Stimulated activated memory B cell treated with anti-CD40 and anti-IgM and Interleukin-4, amounts not matched to agents 10 μg/mL and 1 μg/mL and 100 μg/mL, for 72 hours (primary cell): ENCODE data around the gene HOXB13.

Source experiments
- ATAC-seq: fragments of 150-1000 bp; cut with Tn5 transposase; 2 replicates; pipeline ENCODE4 v1.10.0; 2021
- H3K27ac Mint-ChIP-seq: one replicate; pipeline ENCODE4 v1.8.0; 2022; ENCODE audit warnings: mild to moderate bottlenecking, mixed read lengths
- H3K27me3 Mint-ChIP-seq: one replicate; pipeline ENCODE4 v1.8.0; 2022; ENCODE audit warnings: mixed read lengths
- H3K36me3 Mint-ChIP-seq: one replicate; pipeline ENCODE4 v1.8.0; 2022; ENCODE audit warnings: mixed read lengths
- H3K4me1 Mint-ChIP-seq: one replicate; pipeline ENCODE4 v1.8.0; 2022; ENCODE audit warnings: mixed read lengths
- H3K4me3 Mint-ChIP-seq: one replicate; pipeline ENCODE4 v1.8.0; 2022; ENCODE audit warnings: mild to moderate bottlenecking, moderate library complexity, mixed read lengths
- H3K9me3 Mint-ChIP-seq: one replicate; pipeline ENCODE4 v1.8.0; 2022; ENCODE audit warnings: mixed read lengths

HOXB13 gene

DNA sequence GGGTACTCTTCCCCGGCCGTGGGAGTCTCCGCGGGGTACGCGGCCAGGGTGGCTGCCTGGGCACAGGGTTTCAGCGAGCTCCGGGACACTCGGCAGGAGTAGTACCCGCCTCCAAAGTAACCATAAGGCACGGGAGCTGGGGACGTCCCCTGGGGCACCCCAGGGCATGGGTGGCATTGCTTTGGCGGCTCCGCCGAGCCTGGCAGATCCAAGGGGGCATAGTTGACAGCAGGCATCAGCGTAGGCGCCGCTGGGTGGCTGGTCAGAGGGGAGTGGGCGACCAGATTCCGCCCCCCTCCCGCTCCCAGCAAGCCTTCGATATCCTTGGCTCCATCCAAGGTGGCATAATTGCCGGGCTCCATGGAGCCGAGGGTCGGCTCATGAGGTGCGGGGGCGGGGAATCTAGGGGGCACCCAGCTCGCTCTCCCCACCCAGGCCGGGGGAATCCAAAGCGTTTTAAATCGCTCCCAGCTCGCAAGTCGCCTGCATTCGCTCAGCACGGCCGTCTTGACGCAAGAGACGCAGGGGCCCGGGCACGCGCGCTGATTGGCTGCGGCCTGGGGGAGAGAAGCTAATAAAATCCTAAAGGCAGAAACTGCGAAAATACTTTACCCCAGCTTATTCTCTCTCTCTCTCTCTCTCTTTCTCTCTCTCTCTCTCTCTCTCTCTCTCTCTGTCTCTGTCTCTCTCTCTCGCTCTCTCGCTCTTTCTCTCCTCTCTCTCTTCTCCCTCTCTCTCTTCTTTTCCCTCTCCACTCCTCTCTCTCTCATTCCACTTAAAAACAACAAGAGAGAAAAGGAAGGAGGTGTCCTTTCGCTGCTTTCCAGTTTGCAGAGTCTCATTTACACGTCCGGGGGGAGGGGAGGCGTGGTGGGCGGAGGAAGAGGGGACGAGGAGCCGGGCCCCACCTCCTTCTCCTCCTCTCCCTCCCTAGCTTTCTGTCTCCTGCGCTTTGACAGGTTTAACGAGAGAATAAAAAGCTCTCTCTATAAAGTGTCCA lies at the start of gene HOXB13:
Gene HOXB13 (minus strand): TSS at position 519 of the 1,000 bp plus-strand sequence. CDS start 157 bp downstream, at position 362.
- Mint-ChIP-seq H3K36me3 (no peaks in the 10 kb centered on the region), H3K27me3 (peaks cover 96% of the 10 kb centered on the region), H3K9me3 (no peaks in the 10 kb centered on the region), H3K27ac (peak within 1 kb of the TSS; percentile 55), H3K4me1 (peaks cover 43% of the 10 kb centered on the region), H3K4me3 (peak within 1 kb of the TSS; percentile 63)
- no peak for ATAC-seq

DNA sequence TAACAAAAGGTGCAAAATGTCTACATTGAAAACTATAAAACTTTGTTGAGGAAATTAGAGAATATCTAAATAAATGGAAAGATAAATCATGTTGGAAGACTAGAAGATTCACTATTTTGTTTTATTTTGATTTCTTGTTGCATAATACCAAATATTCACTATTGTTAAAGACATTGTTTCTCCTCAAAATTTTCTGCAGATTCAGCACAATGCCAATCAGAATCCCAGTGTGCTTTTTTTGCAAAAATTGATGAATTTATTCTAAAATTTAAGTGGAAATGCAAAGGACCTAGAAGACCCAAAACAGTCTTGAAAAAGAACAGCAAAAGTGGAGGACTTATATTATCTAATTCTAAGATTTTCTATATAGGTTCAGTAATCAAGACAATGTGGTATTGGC lies 48.1 kb upstream of the HOXB13 start:
- Mint-ChIP-seq H3K4me3 (no peak overlapping the region), H3K9me3 (peaks cover 7% of the 10 kb centered on the region), H3K27me3 (peaks cover 76% of the 10 kb centered on the region), H3K27ac (no peak overlapping the region), H3K4me1 (no peaks in the 10 kb centered on the region), H3K36me3 (no peaks in the 10 kb centered on the region)
- ATAC-seq: no peak

DNA sequence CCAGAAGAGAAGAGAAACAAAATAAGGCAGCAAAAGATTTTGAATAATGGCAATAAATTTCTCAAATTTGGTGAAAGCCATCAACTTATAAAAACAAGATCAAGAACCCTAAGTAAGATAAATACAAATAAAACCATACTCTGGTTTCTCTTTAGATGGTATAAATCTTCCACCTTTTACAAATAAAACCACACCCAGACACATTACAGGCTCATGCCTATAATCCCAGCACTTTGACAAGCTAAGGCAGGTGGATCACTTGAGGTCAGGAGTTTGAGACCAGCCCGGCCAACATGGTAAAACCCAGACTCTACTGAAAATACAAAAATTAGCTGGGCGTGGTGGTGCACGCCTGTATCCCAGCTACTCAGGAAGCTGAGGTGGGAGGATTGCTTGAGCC lies 44.7 kb upstream of the HOXB13 start:
- H3K27ac Mint-ChIP-seq: no peak overlapping the region
- H3K4me1 Mint-ChIP-seq: no peaks in the 10 kb centered on the region
- ATAC-seq: no peak
- peaks cover 93% of the 10 kb centered on the region for H3K27me3 Mint-ChIP-seq
- no peaks in the 10 kb centered on the region for H3K36me3 Mint-ChIP-seq
- H3K9me3 Mint-ChIP-seq: no peaks in the 10 kb centered on the region
- no peak overlapping the region for H3K4me3 Mint-ChIP-seq

DNA sequence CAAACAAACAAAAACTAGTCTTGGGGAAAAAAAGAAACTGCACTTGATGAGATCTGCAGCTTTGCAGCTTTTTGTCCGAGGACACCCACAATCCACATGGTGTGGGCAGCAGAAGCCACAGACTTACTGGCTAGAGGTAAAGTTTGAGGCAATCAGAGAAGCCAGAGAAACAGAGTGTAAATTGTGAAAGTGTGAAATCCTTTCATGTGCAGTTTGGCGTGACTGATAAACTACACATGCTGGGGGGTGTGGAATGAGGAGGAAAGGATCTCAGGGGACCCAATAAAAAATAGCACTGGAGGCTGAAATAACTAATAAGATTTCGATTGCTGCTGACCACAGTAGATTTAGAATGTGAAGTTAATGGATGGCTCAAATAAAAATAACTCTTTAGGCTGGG lies 42.4 kb upstream of the HOXB13 start:
- Mint-ChIP-seq H3K9me3 (no peaks in the 10 kb centered on the region), H3K4me3 (no peak overlapping the region), H3K36me3 (no peaks in the 10 kb centered on the region), H3K27me3 (peaks cover 77% of the 10 kb centered on the region), H3K27ac (no peak overlapping the region), H3K4me1 (no peaks in the 10 kb centered on the region)
- ATAC-seq: no peak

GRCh38 chr17:48769009-48769675 lies 40.6 kb upstream of the HOXB13 start:
- no peak for ATAC-seq
- H3K4me1 Mint-ChIP-seq: no peaks in the 10 kb centered on the region
- no peak overlapping the region for H3K4me3 Mint-ChIP-seq
- H3K27ac Mint-ChIP-seq: no peak overlapping the region
- no peaks in the 10 kb centered on the region for H3K36me3 Mint-ChIP-seq
- H3K27me3 Mint-ChIP-seq: peaks cover 59% of the 10 kb centered on the region
- no peaks in the 10 kb centered on the region for H3K9me3 Mint-ChIP-seq

DNA sequence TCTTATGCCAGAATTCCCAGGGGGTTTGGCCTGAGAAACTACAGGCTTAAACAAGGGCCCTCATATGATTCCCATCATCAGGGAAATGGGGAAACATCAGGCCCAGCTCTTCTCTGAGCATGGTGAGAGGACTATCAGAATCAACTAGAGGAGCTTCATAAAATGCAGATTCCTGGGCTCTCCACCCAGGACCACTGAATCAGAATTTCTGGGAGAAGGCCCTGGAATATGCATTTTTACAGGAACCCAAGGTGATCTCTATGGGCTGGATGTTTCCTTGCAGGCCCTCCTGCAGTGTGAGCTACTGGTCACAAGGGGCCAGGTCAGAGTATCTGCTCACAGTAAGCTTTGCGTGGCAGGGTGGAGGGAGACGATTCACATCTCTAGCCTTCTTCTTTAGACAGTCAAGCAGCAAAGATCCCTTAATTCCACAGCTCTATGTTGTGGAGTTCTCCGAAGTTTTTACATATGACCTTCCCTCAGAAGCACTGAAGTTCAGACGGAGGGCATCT lies 38.8 kb upstream of the HOXB13 start:
- Mint-ChIP-seq H3K4me1 (no peaks in the 10 kb centered on the region), H3K27ac (no peak overlapping the region), H3K36me3 (no peaks in the 10 kb centered on the region), H3K27me3 (peaks cover 58% of the 10 kb centered on the region), H3K9me3 (no peaks in the 10 kb centered on the region), H3K4me3 (no peak overlapping the region)
- ATAC-seq: no peak

- peaks cover 9% of the 10 kb centered on the region for H3K4me1 Mint-ChIP-seq
- H3K27ac Mint-ChIP-seq: no peak overlapping the region
- peaks cover 69% of the 10 kb centered on the region for H3K27me3 Mint-ChIP-seq
- no peak for ATAC-seq
- H3K9me3 Mint-ChIP-seq: no peaks in the 10 kb centered on the region
- H3K4me3 Mint-ChIP-seq: no peak overlapping the region
- no peaks in the 10 kb centered on the region for H3K36me3 Mint-ChIP-seq
Observed at GRCh38 chr17:48761114-48761513, 32.6 kb upstream of the HOXB13 start.

DNA sequence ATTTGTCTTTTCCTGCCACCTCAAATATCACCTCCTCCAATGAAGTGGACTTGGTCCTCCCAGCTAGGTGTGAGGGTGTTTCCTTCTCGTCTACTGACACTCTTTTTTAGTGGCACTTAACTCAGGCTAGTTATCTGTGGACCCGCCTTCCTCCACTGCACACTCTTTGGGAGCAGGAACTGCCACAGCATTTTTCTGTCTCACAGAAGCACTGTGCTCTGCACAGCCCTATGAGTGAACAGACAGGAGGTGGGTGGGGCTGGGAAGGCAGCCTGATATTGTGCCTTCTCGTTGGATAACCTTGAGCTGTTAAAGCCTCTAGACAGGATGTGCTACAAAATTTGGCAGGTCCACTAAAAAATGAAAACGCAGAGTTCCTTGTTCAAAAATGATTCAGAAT lies 31.9 kb upstream of the HOXB13 start:
- peaks cover 76% of the 10 kb centered on the region for H3K27me3 Mint-ChIP-seq
- no peaks in the 10 kb centered on the region for H3K9me3 Mint-ChIP-seq
- ATAC-seq: no peak
- H3K27ac Mint-ChIP-seq: no peak overlapping the region
- H3K36me3 Mint-ChIP-seq: no peaks in the 10 kb centered on the region
- peaks cover 9% of the 10 kb centered on the region for H3K4me1 Mint-ChIP-seq
- H3K4me3 Mint-ChIP-seq: no peak overlapping the region

- H3K4me3 Mint-ChIP-seq: no peak overlapping the region
- ATAC-seq: no peak
- H3K4me1 Mint-ChIP-seq: peaks cover 9% of the 10 kb centered on the region
- H3K27me3 Mint-ChIP-seq: peaks cover 87% of the 10 kb centered on the region
- H3K9me3 Mint-ChIP-seq: no peaks in the 10 kb centered on the region
- H3K27ac Mint-ChIP-seq: no peak overlapping the region
- H3K36me3 Mint-ChIP-seq: no peaks in the 10 kb centered on the region
Observed at GRCh38 chr17:48759288-48759687, 30.7 kb upstream of the HOXB13 start.

DNA sequence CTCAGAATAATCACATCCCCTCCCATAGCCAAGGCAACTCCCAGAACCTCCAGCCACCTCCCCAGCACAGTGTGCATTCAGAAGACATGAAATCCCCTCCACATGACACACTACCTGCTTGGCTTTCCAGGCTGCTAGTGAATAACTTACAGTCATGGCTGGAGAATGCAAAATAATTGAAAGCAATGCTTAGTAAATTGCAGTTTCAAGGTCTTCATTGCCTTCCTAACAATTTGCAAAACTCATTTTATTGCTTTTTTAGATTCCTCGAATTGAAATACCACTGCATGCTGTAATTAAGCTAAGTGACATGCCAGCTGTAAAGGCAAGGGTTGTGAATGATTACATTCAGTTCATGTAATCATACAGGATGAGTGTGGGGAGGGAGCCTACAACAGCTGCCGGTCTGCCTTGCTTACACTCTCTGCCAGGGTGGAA lies 29.0 kb upstream of the HOXB13 start:
- no peak overlapping the region for H3K4me3 Mint-ChIP-seq
- H3K27me3 Mint-ChIP-seq: peaks cover 90% of the 10 kb centered on the region
- H3K36me3 Mint-ChIP-seq: no peaks in the 10 kb centered on the region
- H3K9me3 Mint-ChIP-seq: no peaks in the 10 kb centered on the region
- no peak for ATAC-seq
- H3K27ac Mint-ChIP-seq: no peak overlapping the region
- peaks cover 15% of the 10 kb centered on the region for H3K4me1 Mint-ChIP-seq

GRCh38 chr17:48756830-48757251 lies 28.3 kb upstream of the HOXB13 start:
- H3K4me1 Mint-ChIP-seq: peaks cover 15% of the 10 kb centered on the region
- H3K27ac Mint-ChIP-seq: no peak overlapping the region
- no peaks in the 10 kb centered on the region for H3K36me3 Mint-ChIP-seq
- no peaks in the 10 kb centered on the region for H3K9me3 Mint-ChIP-seq
- H3K27me3 Mint-ChIP-seq: peaks cover 90% of the 10 kb centered on the region
- no peak for ATAC-seq
- no peak overlapping the region for H3K4me3 Mint-ChIP-seq

GRCh38 chr17:48755356-48755755 lies 26.8 kb upstream of the HOXB13 start:
- no peak for ATAC-seq
- peaks cover 86% of the 10 kb centered on the region for H3K27me3 Mint-ChIP-seq
- H3K27ac Mint-ChIP-seq: no peak overlapping the region
- no peaks in the 10 kb centered on the region for H3K36me3 Mint-ChIP-seq
- H3K4me1 Mint-ChIP-seq: peaks cover 15% of the 10 kb centered on the region
- H3K9me3 Mint-ChIP-seq: no peaks in the 10 kb centered on the region
- no peak overlapping the region for H3K4me3 Mint-ChIP-seq

DNA sequence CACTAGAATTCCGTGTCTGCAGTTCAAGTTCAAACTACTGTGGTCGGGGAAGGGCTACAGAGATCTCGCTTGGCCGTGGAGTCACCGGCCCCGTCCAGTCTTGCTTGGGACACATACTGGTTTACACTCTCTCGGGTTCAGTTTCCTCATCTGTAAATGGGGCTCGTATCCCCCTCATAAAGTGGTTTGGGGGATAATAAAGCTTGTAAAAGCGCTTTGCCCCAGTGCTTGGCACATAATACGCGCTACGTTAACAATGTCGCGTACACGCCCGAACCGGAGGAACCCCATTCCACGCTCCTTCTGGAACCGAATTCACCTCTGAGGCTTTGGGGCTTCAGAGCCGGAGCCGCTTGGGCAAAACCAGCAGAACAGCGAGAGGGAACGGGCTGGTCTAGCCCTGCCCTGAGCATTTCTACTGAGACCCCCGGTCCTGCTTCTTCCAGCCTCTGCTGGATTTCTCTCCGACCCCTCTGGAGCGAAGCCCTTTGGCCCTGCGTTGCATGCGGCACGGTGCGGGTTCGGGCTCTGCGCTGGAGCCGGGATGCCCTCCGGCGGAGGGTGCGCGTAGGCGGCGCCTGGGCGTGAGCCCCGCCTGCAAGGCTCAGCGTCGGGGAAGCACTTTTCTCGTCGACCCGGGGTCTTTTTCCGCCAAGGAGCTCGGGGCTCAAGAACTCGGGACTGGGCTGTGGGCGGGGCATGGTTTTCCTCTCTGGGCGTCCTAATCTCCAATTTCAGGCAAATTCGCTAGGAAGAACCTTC lies 26.1 kb upstream of the HOXB13 start:
- Mint-ChIP-seq H3K4me3 (no peak overlapping the region), H3K27ac (no peak overlapping the region)

GRCh38 chr17:48753794-48754499 lies 25.4 kb upstream of the HOXB13 start:
- Mint-ChIP-seq H3K4me3 (no peak overlapping the region), H3K4me1 (peaks cover 15% of the 10 kb centered on the region), H3K9me3 (no peaks in the 10 kb centered on the region), H3K27ac (no peak overlapping the region), H3K36me3 (no peaks in the 10 kb centered on the region), H3K27me3 (peaks cover 86% of the 10 kb centered on the region)
- ATAC-seq: no peak

More for the DNA sequence above, 26.1 kb upstream of the HOXB13 start:
- H3K36me3 Mint-ChIP-seq: no peaks in the 10 kb centered on the region
- H3K27me3 Mint-ChIP-seq: peaks cover 86% of the 10 kb centered on the region
- no peaks in the 10 kb centered on the region for H3K9me3 Mint-ChIP-seq
- peaks cover 15% of the 10 kb centered on the region for H3K4me1 Mint-ChIP-seq
- ATAC-seq: no peak
